ENCODE measurements around the gene CPTP.
A peak's percentile ranks its signal among the peaks of the same experiment; 100 is the strongest.

CPTP gene

GRCh38 chr1:1320666-1321448 lies 3.7 kb upstream of the CPTP start:
- TF ChIP-seq CTCF (IDR thresholded peaks at IDR 0.05; ENCODE audit: low read depth, low read length), result no peak
- in situ Hi-C loops (cut with HindIII; ENCODE audit: low sequenced_read_pairs), result no loop called here
- no peak for DNase-seq (ENCODE audit: low read depth, low spot score)
- no peak overlapping the region for H3K4me3 ChIP-seq (ENCODE audit: low read depth, low read length)

GRCh38 chr1:1321477-1321876 lies 3.1 kb upstream of the CPTP start:
- in situ Hi-C loops (cut with HindIII; ENCODE audit: low sequenced_read_pairs), result no loop called here
- no peak for DNase-seq (ENCODE audit: low read depth, low spot score)
- no peak for TF ChIP-seq CTCF (IDR thresholded peaks at IDR 0.05; ENCODE audit: low read depth, low read length)
- H3K4me3 ChIP-seq (ENCODE audit: low read depth, low read length), result no peak overlapping the region

GRCh38 chr1:1322418-1322817 lies 2.2 kb upstream of the CPTP start:
- H3K4me3 ChIP-seq (ENCODE audit: low read depth, low read length), result no peak overlapping the region
- DNase-seq (ENCODE audit: low read depth, low spot score), result no peak
- no peak for TF ChIP-seq CTCF (IDR thresholded peaks at IDR 0.05; ENCODE audit: low read depth, low read length)
- in situ Hi-C loops (cut with HindIII; ENCODE audit: low sequenced_read_pairs), result no loop called here

GRCh38 chr1:1322952-1323351 lies 1.6 kb upstream of the CPTP start:
- TF ChIP-seq CTCF (IDR thresholded peaks at IDR 0.05; ENCODE audit: low read depth, low read length), result no peak
- no peak overlapping the region for H3K4me3 ChIP-seq (ENCODE audit: low read depth, low read length)
- in situ Hi-C loops (cut with HindIII; ENCODE audit: low sequenced_read_pairs), result no loop called here
- DNase-seq (ENCODE audit: low read depth, low spot score), result no peak

GRCh38 chr1:1324084-1324523 lies 498 bp upstream of the CPTP start:
- in situ Hi-C loops (cut with HindIII; ENCODE audit: low sequenced_read_pairs), result no loop called here
- DNase-seq (ENCODE audit: low read depth, low spot score), result no peak
- TF ChIP-seq CTCF (IDR thresholded peaks at IDR 0.05; ENCODE audit: low read depth, low read length), result no peak
- H3K4me3 ChIP-seq (ENCODE audit: low read depth, low read length), result peak overlapping the region; percentile 76

- no peak for TF ChIP-seq CTCF (IDR thresholded peaks at IDR 0.05; ENCODE audit: low read depth, low read length)
- H3K4me3 ChIP-seq (ENCODE audit: low read depth, low read length), result peak overlapping the region; percentile 76
- no peak for DNase-seq (ENCODE audit: low read depth, low spot score)
- in situ Hi-C loops (cut with HindIII; ENCODE audit: low sequenced_read_pairs), result no loop called here
Observed at GRCh38 chr1:1325288-1326074, 879 bp downstream of the CPTP start.
